Activated CD8-positive, alpha-beta memory T cell treated with anti-CD3 and anti-CD28 coated beads, Interleukin-2, amount 50 U/mL, for 1 hour (primary cell): ENCODE measurements around the gene EGFR.

Source experiments
- DNase-seq: peaks from one replicate; pipeline ENCODE4 v3.0.0-alpha.2; 2020; ENCODE audit errors: extremely low read depth

The EGFR gene

DNA sequence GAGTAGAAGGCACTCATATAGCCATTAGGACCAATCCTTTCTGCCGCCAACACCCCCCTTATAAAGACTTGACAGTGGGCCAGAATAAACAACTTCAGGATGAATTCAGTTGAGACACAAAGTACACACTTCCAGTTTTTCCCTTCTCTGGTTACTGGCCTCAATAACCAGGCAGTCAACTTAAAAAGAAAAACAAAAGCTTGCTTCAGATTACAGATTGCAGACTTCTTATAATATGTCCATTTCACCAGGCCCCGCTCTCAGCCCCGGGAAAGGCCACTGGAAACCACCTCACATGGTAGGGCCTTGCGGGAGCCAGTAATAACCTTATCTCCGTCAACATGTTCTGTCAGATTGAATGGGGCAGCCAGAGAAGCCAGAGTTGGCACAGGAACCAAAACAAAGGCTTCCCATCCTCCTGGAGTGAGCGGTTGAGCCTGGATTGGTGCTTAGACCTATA is 108.8 kb downstream of the EGFR start:
- no peak for DNase-seq

DNA sequence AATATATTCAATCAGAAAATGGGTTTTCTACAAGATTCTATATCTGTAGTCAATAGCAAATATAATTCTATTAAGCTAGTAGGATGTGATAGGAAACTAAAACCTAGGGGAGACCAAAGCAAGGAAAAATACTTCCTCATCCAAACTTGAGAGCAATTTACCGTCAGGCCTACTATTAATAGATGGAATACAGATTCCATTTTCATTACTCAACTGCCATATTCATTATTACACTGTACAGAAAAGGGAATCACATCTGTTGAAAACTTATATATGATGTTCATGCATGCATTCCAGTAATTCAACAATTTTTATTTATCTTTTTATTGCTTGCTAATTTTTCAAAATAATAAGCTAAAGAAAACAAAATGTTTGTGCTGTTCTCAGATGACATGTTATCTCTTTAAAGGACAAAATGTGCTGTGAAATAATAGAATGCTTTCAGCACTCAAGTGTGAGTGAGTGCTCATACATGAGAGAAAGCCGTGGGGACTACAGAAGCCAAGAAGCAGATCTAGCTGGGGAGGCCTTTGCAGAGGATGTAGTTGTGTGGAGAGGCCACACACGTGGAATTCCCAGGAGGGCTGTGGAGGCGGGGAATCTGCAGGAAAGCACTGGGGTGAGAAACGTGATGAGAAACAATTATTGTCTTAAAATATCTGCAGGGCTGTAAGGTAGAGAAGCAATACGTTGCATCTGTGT is 110.0 kb downstream of the EGFR start:
- DNase-seq, result no peak

GRCh38 chr7:55129541-55130394 is 111.0 kb downstream of the EGFR start:
- no peak for DNase-seq

DNA sequence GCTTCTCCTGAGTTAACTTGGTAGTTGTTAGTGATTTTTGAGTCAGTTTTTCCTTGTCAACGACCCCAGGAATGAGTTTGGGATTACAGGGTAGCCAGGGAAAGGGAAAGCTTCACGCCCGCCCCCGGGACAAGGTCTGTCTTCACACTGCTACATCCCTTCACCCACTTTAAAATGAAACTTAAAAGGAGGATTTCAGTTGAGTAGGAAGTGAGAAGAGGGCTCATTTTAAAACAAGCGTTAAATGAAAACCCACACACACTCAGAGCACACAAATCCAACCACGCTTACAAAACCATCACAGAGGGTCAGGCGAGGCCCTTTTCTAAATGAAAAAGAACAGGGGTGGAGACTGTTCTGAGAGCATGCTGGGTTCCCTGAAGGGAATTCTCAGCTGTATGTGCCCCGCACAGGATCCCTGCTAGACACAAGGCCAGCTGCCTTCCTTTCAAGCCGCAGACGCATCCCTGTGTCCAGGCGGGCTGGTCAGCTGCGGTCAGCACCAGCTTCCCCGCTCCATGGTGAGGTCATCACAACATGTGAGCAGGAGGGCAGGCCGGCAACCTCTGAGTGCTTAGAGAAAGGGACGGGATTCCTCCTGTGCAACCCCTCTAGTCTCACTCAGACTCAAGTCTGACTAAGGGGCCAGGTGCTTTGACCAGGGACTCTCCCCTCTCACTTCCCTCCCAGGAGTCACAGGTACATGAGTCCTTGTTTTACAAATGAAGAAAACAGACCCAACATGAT is 111.8 kb downstream of the EGFR start:
- DNase-seq, result no peak

DNA sequence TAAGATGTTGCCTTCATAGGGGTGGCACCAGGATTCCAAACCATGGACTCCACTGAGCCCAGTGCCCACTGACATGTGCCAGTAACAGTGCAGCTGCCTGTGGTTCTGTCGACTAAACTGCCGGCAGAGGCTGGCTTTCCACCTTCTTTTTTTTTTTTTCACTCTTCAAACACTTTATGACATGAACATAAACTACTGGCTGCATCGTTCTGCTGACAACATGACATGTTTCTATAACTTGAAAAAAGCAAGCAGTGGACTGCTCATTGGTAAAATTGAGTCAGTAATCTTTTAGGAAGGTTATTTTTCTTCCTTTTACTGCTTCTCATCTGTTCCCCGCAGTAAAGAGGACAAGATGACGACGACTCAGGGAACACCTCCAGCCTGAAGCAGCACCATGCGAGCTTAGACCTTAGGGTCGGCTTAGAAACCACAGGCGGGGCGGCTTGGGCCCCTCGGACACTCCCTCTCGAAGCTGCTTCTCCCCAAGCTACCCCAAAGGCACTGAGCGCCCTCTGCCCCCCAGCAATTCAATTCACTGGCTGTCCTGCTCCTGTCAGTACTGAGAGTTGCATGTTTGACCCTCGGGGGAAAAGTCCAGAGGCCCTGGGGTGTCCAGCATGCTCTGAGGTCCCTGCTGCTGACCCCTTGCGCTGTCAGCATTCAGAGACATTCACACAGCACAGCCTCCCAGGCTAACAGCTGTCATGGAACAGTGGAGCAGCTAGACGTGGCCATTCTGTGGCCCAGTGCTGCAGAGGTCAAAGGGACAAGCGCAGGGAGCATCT is 112.5 kb downstream of the EGFR start:
- no peak for DNase-seq

DNA sequence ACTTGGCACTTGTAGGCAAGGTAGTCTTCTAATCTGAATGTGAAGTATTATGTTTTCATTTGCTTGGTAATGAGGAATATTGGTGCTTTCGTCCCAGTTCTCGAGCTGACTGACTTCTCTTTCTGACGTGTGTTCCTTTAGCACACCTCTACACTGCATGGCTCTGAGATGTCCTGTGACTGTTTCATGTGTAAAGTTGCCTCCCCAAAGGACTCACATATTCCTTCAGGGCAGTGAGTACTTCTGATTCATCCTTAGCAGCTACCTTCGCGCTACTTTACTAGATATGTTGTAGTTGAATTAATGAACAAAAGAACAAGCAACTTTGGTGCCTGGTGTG is 113.7 kb downstream of the EGFR start:
- DNase-seq, result no peak

- DNase-seq, result no peak
These were observed 114.2 kb downstream of the EGFR start for GRCh38 chr7:55132890-55133551.

DNA sequence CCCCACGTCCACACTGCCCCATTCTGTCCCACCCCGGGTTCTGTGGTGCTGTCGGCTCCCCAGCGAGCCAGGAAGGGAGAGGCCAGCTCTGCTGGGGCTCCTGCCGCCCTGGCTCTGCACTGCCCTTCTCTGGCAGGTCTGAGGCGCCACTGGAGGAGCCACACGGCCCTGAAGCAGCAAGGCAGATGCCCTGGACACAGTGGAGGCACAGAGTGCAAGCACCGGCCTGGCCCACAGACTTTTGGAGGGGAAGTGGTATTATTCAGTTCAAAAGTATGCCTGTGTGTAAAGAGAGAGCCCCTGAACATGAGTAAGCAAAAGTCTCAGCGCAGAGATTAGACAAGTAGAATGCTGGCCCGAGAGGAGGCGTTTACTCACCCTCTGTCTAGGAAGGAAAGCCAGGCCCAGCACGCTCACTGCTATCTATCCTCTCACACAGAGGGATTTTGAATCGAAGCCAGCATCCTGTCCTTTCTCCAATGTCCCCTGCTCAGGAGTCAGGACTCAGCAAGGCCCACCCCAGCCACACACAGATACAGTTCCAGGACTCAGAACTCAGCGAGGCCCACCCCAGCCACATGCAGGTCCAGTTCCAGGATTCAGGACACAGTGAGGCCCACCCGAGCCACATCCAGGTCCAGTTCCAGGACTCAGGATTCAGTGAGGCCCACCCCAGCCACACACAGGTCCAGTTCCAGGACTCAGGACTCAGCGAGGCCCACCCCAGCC is 115.0 kb downstream of the EGFR start:
- DNase-seq, result no peak

DNA sequence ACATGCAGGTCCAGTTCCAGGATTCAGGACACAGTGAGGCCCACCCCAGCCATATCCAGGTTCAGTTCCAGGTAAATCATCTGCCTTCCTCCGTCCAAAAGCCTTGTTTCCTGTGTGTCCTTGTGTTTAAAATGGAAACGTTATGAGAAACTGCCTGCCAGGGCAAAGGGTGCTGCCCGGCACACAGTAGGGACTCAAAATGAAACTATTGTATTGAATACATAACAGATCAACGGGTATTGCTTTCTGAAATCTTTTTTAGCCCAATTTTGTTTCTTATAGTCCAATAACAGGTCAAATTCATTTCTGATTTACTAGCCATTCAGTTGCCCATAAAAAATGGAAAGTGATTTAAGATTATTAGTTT is 115.5 kb downstream of the EGFR start:
- no peak for DNase-seq

DNA sequence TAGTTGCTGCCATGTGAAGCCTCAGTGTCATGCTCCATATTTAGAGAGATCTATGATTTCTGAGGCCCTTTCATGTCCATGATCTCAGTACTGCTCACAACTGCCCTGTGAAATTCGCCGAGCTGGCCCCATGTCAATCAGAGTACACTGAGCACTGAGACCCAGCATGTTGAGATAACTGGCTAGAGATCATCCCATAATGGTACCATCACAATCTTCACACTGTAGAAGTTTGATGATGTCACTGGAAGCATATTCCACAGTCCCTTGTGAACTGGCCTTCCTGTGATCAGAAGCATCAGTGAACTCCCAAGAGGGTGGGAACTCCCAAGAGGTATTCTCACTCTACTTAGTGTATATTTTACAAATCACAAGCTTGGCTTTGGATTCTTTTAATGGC is 116.0 kb downstream of the EGFR start:
- no peak for DNase-seq

DNA sequence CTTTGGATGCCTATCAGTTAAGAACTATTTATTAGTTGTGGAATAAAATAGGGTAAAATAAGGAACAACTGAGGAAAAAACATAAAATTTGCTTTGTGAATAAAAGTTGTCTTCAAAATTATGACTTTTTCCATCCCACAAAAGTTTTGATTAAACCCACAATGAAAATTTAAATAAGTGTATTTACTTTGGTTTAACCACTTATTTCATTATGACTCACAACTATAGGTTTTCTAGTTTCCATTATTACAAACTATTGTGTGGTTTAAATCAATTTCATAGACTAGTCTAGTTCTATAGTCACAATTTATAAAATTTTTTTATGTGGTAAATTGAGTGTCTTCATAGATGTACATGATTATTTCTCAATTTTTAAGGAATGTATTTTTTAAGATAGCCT is 116.6 kb downstream of the EGFR start:
- DNase-seq, result no peak

DNA sequence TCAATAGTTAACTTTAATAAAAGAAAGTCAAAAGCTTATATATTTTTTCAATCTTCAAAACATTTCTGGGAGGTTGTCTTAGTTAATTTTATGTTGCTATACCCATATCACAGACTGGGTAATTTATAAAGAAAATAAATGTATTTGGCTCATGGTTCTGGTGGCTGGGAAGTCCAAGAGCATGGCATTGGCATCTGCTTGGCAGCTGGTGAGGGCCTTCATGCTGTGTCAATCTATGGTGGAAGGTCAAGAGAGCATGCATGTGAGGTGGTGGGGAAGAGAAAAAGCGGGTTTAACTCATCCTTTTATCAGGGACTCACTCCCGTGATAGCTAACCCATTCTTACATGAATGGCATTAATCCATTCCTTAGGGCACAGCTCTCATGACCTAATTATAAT is 119.8 kb downstream of the EGFR start:
- no peak for DNase-seq

GRCh38 chr7:55140221-55140940 is 121.6 kb downstream of the EGFR start:
- DNase-seq, result no peak

DNA sequence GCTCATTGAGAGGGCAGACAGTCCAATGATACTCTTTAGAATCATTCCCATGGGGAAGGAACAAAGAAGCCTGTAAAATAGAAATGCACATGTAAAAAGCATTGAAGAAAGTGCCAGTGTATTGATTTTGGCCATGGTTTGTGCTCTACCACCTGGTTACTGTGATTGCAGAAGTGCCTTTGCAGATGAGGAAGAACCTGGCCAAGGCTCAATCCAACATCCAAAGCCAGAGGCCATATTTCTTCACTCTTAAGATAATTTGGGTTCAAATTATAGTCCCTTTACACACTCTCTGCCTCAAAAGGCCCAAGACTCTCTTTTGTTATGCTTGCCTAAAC is 122.1 kb downstream of the EGFR start:
- no peak for DNase-seq

DNA sequence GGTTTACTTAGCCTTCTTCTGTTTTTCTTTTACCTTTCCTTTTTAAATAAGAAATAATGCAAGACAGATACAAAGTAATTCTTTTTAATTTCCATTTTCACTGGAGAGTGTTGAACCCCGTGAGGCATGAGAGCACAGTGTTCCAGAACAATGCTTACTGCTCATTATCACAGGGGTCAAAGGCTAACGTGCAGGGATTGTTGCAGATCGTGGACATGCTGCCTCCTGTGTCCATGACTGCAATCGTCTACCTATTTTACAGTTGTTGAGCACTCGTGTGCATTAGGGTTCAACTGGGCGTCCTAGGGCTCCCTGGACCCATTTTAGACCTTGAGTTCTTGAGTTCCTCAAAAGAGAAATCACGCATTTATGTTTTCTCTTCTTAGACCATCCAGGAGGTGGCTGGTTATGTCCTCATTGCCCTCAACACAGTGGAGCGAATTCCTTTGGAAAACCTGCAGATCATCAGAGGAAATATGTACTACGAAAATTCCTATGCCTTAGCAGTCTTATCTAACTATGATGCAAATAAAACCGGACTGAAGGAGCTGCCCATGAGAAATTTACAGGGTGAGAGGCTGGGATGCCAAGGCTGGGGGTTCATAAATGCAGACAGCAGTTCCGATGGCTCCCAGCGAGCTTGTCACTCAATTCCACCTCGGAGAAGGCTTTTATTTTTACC is 124.2 kb downstream of the EGFR start:
- no peak for DNase-seq

- no peak for DNase-seq
These were observed 125.8 kb downstream of the EGFR start for GRCh38 chr7:55144333-55145317.

GRCh38 chr7:55145606-55146005 is 126.8 kb downstream of the EGFR start:
- DNase-seq, result no peak

- no peak for DNase-seq
These were observed 128.3 kb downstream of the EGFR start for GRCh38 chr7:55147101-55147500.
